Endothelial cell of umbilical vein (primary cell): ENCODE measurements around the gene CREG1. TPM values are rescaled to one million over a fixed set of nuclear protein-coding genes. Genes with fewer than 3 reads are reported as not detected.

ENCODE experiments used
- BruUV-seq: library from RNA; stranded (reverse); fragments of 400-500 nt; replicated peaks from 2 replicates; lab custom pipeline; 2021; lab: Mats Ljungman, UMichigan
- CTCF ChIA-PET: fragments of 300-600, 350-600 bp; sonication (Branson Sonifier 250); formaldehyde crosslinking; loops from one replicate; lab custom pipeline; 2021; ENCODE audit warnings: antibody characterized with exemption, inconsistent platforms; lab: Charles Lee
- POLR2A ChIA-PET: fragments of 300-600, 350-600 bp; sonication (Branson Sonifier 250); formaldehyde crosslinking; loops from one replicate; lab custom pipeline; 2021; ENCODE audit warnings: antibody characterized with exemption, inconsistent platforms; lab: Charles Lee
- DNase-seq: peaks from one replicate; pipeline ENCODE4 v3.0.0-alpha.2; 2011; ENCODE audit warnings: low read depth, low spot score
- FAIRE-seq: peaks from 2 replicates; lab custom pipeline; 2011; peaks lifted over from hg19 to GRCh38; lab: Jason Lieb, UNC
- H2AFZ ChIP-seq: 2 replicates; pipeline ENCODE4 v1.6.0; 2012; ENCODE audit warnings: low read depth, low read length, control low read depth, inconsistent platforms
- H3K27ac ChIP-seq: 2 replicates; pipeline ENCODE4 v1.5.1; 2011; ENCODE audit warnings: low read depth, mild to moderate bottlenecking, control low read depth, low read length, moderate library complexity; ENCODE audit not compliant: insufficient read depth
- H3K27me3 ChIP-seq, 2 experiments: 2 replicates each; pipeline versions ENCODE4 v1.6.0 to v1.6.1; 2011; ENCODE audit warnings: low read length in 2 of 2, mixed read lengths in 1 of 2; ENCODE audit not compliant: control insufficient read depth in 2 of 2, insufficient read depth in 2 of 2
- H3K36me3 ChIP-seq, 2 experiments: 2 replicates in 1 of 2; 3 replicates in 1 of 2; pipeline ENCODE4 v1.5.1; 2011; ENCODE audit warnings: low read length in 2 of 2, mild to moderate bottlenecking in 1 of 2, moderate library complexity in 1 of 2; ENCODE audit not compliant: control insufficient read depth in 2 of 2, insufficient read depth in 2 of 2; ENCODE audit errors: extremely low read depth in 1 of 2
- H3K4me1 ChIP-seq: 3 replicates; pipeline ENCODE4 v1.5.1; 2011; ENCODE audit warnings: mild to moderate bottlenecking, low read length; ENCODE audit not compliant: control insufficient read depth, insufficient read depth; ENCODE audit errors: extremely low read depth
- H3K4me2 ChIP-seq: 2 replicates; pipeline ENCODE4 v1.6.1; 2011; ENCODE audit warnings: low read length, control low read depth, mixed read lengths; ENCODE audit not compliant: insufficient read depth
- H3K4me3 ChIP-seq, 3 experiments: fragments of 200-600 bp in 1 of 3; sonication (generic), shearing (Covaris generic) in 1 of 3; replicated peaks in 1 of 3; 2 replicates each; pipeline ENCODE4 v1.5.1; 2011 to 2016; ENCODE audit warnings: control low read depth in 3 of 3, low read length in 3 of 3, mild to moderate bottlenecking in 2 of 3, inconsistent platforms in 1 of 3, low read depth in 1 of 3, moderate library complexity in 1 of 3; ENCODE audit not compliant: insufficient read depth in 1 of 3
- H3K79me2 ChIP-seq: 2 replicates; pipeline ENCODE4 v1.6.0; 2012; ENCODE audit warnings: low read length, inconsistent platforms; ENCODE audit not compliant: control insufficient read depth, insufficient read depth
- H3K9ac ChIP-seq: replicated peaks from 2 replicates; pipeline ENCODE3; 2011; ENCODE audit warnings: low read length, control low read depth; ENCODE audit not compliant: insufficient read depth; ENCODE audit errors: extremely low read depth
- H3K9me1 ChIP-seq: replicated peaks from 3 replicates; pipeline ENCODE4 v1.6.0; 2011; ENCODE audit warnings: mild to moderate bottlenecking, low read length; ENCODE audit not compliant: control insufficient read depth, insufficient read depth; ENCODE audit errors: extremely low read depth
- H3K9me3 ChIP-seq: replicated peaks from 2 replicates; pipeline ENCODE4 v1.5.1; 2012; ENCODE audit warnings: low read length, inconsistent platforms; ENCODE audit not compliant: control insufficient read depth, insufficient read depth
- H4K20me1 ChIP-seq: replicated peaks from 2 replicates; pipeline ENCODE3; 2011; ENCODE audit warnings: mild to moderate bottlenecking, low read length; ENCODE audit not compliant: control insufficient read depth, insufficient read depth; ENCODE audit errors: extremely low read depth
- EZH2 ChIP-seq: IDR thresholded peaks from 2 replicates; pipeline ENCODE4 v1.6.1; 2012; ENCODE audit warnings: borderline replicate concordance, low read depth, mild to moderate bottlenecking, moderate library complexity, low read length, inconsistent platforms; ENCODE audit not compliant: severe bottlenecking
- FOS ChIP-seq: IDR thresholded peaks from 2 replicates; pipeline ENCODE4 v1.6.1; 2011; ENCODE audit warnings: mild to moderate bottlenecking, low read length, moderate library complexity, borderline replicate concordance; ENCODE audit not compliant: insufficient read depth
- GATA2 ChIP-seq: IDR thresholded peaks from 2 replicates; pipeline ENCODE4 v1.7.0; 2011; ENCODE audit warnings: low read depth, mild to moderate bottlenecking, moderate library complexity, mixed read lengths, low read length; ENCODE audit not compliant: insufficient read length, insufficient read depth
- JUN ChIP-seq: IDR thresholded peaks from 2 replicates; pipeline ENCODE4 v1.6.1; 2011; ENCODE audit warnings: borderline replicate concordance, low read depth; ENCODE audit not compliant: insufficient read length, insufficient read depth
- MYC ChIP-seq: IDR thresholded peaks from one replicate; pipeline ENCODE4 v1.6.1; 2011; ENCODE audit warnings: mild to moderate bottlenecking, low read depth, low read length
- POLR2A ChIP-seq: IDR thresholded peaks from 2 replicates; pipeline ENCODE4 v1.6.1; 2012; ENCODE audit warnings: low read depth, mild to moderate bottlenecking, control low read depth, low read length
- POLR2AphosphoS5 ChIP-seq: IDR thresholded peaks from 2 replicates; pipeline ENCODE4 v1.6.1; 2012; ENCODE audit warnings: low read depth, mild to moderate bottlenecking, control low read depth, low read length, moderate library complexity; ENCODE audit not compliant: insufficient read depth
- dilution Hi-C: fragments of 300-500 bp; cut with MboI; formaldehyde crosslinking; loops from one replicate; pipeline ENCODE4 v1.15.0; 2019; ENCODE audit warnings: low sequenced_read_pairs; ENCODE audit not compliant: extremely low pct_ligation_motif_present
- intact Hi-C: fragments of 100-400 bp; cut with micrococcal nuclease; formaldehyde crosslinking; loops from one replicate; pipeline ENCODE4 v1.10.0; 2022
- polyA plus RNA-seq, 4 experiments: library from polyadenylated mRNA; depleted of rRNA in 3 of 4; stranded (reverse) in 3 of 4; unstranded in 1 of 4; fragments of >200 nt; gene quantifications; 2 replicates each; pipeline versions ENCODE4 v1.2.1 to v1.2.3, GENCODE V29; 2011 to 2012; ENCODE audit warnings: missing spikeins in 1 of 4
- total RNA-seq: library from RNA; stranded (reverse); gene quantifications from 2 replicates; pipeline ENCODE4 v1.2.3, GENCODE V29; 2021
- TF ChIP-seq, protein P1 (sequence below), 2 donors: IDR thresholded peaks; 1 replicate in 1 of 2; 2 replicates in 1 of 2; pipeline ENCODE4 v1.5.1; 2011; ENCODE audit warnings: low read length in 2 of 2, mild to moderate bottlenecking in 2 of 2, moderate library complexity in 2 of 2, control low read depth in 1 of 2, inconsistent platforms in 1 of 2, low read depth in 1 of 2; ENCODE audit not compliant: insufficient read depth in 1 of 2; ENCODE audit errors: extremely low read depth in 1 of 2
- TF ChIP-seq, protein P2 (sequence below): IDR thresholded peaks from 2 replicates; pipeline ENCODE4 v1.6.1; 2011; ENCODE audit not compliant: insufficient read depth, insufficient read length

CREG1 gene
- total and polyA plus RNA-seq, 2 donors (not counting 3 experiments of a cell fraction or from before 2014, with no cell fraction given): 10.3 to 15.8 TPM

DNA sequence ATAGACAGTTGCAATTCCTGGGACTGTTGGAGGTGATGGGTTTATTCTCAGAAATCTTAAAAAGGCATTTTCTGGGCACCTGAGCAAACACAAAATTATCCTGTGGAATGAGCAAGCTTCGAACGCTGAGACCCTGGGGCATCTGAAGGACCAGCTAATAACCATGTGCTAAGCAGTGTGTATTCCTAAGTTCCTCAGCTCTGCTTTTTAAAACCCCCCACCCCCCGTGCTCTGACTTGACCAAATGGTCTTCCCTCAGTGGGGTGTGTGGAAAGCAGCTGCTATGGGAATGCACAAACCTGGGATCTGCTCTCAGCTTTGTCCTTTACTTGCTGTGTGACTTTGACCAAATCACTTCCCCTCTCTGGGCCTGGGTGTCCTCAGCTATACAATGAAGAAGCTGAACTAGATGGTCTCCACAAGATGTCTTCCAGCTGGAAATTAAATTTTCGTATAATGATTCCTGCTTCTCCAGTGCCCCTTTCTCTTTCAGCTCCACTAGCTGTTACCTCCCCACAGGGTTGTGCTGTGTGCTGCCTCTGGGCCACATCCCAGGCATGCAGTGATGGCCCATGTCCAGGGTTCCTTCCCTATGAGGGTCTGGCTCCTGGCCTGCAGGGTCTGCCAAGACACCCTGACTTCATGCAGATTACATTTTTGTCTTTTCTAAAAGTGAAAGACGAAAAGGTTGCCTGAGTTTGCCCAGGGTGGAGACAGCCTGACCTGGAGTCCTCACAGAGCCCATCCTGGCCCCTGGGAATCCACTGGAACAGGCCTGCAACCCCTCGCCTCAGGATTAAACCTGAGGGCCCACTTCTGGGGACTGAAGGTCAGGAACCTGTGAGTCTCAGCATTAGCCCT is 20.4 kb downstream of the CREG1 start:
- POLR2A ChIA-PET: no interaction called here
- intact Hi-C loops: loop anchor here (1.0 to 2.0 kb wide), 4 partner anchors 91 to 622 kb away; no protein-coding TSS in a partner anchor
- H3K27ac ChIP-seq: no peak overlapping the region
- H4K20me1 ChIP-seq: no peaks in the 10 kb centered on the region
- H3K4me3 ChIP-seq: no peak overlapping the region
- H3K36me3 ChIP-seq: no peaks in the 10 kb centered on the region
- no TSS peak for BruUV-seq
- no peak overlapping the region for H2AFZ ChIP-seq
- H3K4me1 ChIP-seq: no peaks in the 10 kb centered on the region
- peak; percentile 7 for DNase-seq
- no peaks in the 10 kb centered on the region for H3K9me1 ChIP-seq
- dilution Hi-C loops: no loop called here
- no peaks in the 10 kb centered on the region for H3K79me2 ChIP-seq
- no peak overlapping the region for H3K4me2 ChIP-seq
- no peak overlapping the region for H3K9ac ChIP-seq
- peaks cover 0 to 2% of the 10 kb centered on the region in 2 experiments for H3K27me3 ChIP-seq
- TF ChIP-seq FOS: no peak
- TF ChIP-seq EZH2: no peak
- TF ChIP-seq POLR2A: no peak
- no peak for TF ChIP-seq MYC
- TF ChIP-seq POLR2AphosphoS5: no peak
- TF ChIP-seq, protein P1, sequence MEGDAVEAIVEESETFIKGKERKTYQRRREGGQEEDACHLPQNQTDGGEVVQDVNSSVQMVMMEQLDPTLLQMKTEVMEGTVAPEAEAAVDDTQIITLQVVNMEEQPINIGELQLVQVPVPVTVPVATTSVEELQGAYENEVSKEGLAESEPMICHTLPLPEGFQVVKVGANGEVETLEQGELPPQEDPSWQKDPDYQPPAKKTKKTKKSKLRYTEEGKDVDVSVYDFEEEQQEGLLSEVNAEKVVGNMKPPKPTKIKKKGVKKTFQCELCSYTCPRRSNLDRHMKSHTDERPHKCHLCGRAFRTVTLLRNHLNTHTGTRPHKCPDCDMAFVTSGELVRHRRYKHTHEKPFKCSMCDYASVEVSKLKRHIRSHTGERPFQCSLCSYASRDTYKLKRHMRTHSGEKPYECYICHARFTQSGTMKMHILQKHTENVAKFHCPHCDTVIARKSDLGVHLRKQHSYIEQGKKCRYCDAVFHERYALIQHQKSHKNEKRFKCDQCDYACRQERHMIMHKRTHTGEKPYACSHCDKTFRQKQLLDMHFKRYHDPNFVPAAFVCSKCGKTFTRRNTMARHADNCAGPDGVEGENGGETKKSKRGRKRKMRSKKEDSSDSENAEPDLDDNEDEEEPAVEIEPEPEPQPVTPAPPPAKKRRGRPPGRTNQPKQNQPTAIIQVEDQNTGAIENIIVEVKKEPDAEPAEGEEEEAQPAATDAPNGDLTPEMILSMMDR (IDR thresholded peaks at IDR 0.05; ENCODE audit: extremely low read depth in 1 of 2, insufficient read depth in 1 of 2, low read depth in 1 of 2, low read length in 2 of 2): no peak
- TF ChIP-seq JUN: no peak
- TF ChIP-seq, protein P2, sequence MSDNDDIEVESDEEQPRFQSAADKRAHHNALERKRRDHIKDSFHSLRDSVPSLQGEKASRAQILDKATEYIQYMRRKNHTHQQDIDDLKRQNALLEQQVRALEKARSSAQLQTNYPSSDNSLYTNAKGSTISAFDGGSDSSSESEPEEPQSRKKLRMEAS: no peak
- TF ChIP-seq GATA2: no peak
- CTCF ChIA-PET: interaction anchor here (0.6 to 5.1 kb wide), 32 partner anchors 8 to 1605 kb away, joined by 3 to 78 read pairs (median 4); partner anchors contain the start of genes CREG1 and POU2F1
- FAIRE-seq: no peak
- no peaks in the 10 kb centered on the region for H3K9me3 ChIP-seq
